Erythroblast (primary cell): Measurements from ENCODE around the gene IL20RB.

Experiments used
- GATA1 ChIP-seq: IDR thresholded peaks from 2 replicates; pipeline ENCODE4 v1.6.1; 2011; ENCODE audit warnings: low read depth, mild to moderate bottlenecking, control low read depth, low read length, moderate library complexity
- POLR2A ChIP-seq: IDR thresholded peaks from 2 replicates; pipeline ENCODE4 v1.6.1; 2011; ENCODE audit warnings: mild to moderate bottlenecking, low read length

DNA sequence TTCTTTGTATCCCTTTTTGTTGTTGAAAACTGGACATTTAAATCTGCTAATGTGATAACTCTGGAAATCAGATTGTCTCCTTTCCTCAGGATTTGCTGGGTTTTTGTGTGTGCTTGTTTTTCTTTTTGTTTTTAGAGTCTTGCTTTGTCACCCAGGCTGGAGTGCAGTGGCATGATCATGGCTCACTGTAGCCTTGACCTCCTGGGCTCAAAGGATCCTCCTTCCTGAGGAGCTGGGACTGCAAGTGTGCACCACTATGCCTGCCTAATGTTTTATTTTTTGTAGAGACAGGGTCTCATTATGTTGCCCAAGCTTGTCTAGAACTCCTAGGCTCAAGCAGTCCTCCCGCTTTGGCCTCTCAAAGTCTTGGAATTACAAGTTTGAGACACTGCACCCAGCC lies 44.6 kb upstream of the IL20RB start:
- TF ChIP-seq POLR2A (no peak), GATA1 (no peak)
